Keratinocyte (primary cell): Measurements from ENCODE around the gene STX5. TPM values are rescaled to one million over a fixed set of nuclear protein-coding genes. Genes with fewer than 3 reads are reported as not detected.

ENCODE experiments used
- DNase-seq: peaks from one replicate; pipeline ENCODE4 v3.0.0-alpha.2; 2011; ENCODE audit warnings: low read depth, missing footprints, low spot score
- FAIRE-seq: peaks from 2 replicates; lab custom pipeline; 2011; peaks lifted over from hg19 to GRCh38; lab: Jason Lieb, UNC
- H2AFZ ChIP-seq: 2 replicates; pipeline ENCODE4 v1.6.0; 2012; ENCODE audit warnings: low read length, control low read depth, inconsistent platforms; ENCODE audit not compliant: control insufficient read depth
- H3K27ac ChIP-seq: 2 replicates; pipeline ENCODE4 v1.5.1; 2011; ENCODE audit warnings: low read length; ENCODE audit not compliant: control insufficient read depth, insufficient read depth
- H3K27me3 ChIP-seq: 3 replicates; pipeline ENCODE4 v1.6.0; 2011; ENCODE audit warnings: low read length; ENCODE audit not compliant: control insufficient read depth, insufficient read depth; ENCODE audit errors: extremely low read depth
- H3K36me3 ChIP-seq, 2 experiments: 2 replicates in 1 of 2; 3 replicates in 1 of 2; pipeline ENCODE4 v1.5.1; 2011; ENCODE audit warnings: low read length in 2 of 2, mild to moderate bottlenecking in 1 of 2; ENCODE audit not compliant: control insufficient read depth in 2 of 2, insufficient read depth in 2 of 2; ENCODE audit errors: extremely low read depth in 1 of 2
- H3K4me1 ChIP-seq: 3 replicates; pipeline ENCODE4 v1.5.1; 2011; ENCODE audit warnings: low read length; ENCODE audit not compliant: control insufficient read depth, insufficient read depth; ENCODE audit errors: extremely low read depth
- H3K4me2 ChIP-seq: 3 replicates; pipeline ENCODE4 v1.6.0; 2011; ENCODE audit warnings: low read depth, low read length; ENCODE audit not compliant: control insufficient read depth, insufficient read depth; ENCODE audit errors: extremely low read depth
- H3K4me3 ChIP-seq, 3 experiments: fragments of 200-600 bp in 1 of 3; sonication (generic) in 1 of 3; 2 replicates in 2 of 3; 3 replicates in 1 of 3; pipeline ENCODE4 v1.5.1; 2011 to 2016; ENCODE audit warnings: low read length in 3 of 3, mild to moderate bottlenecking in 3 of 3, control low read depth in 2 of 3, inconsistent platforms in 1 of 3, low read depth in 1 of 3, mixed read lengths in 1 of 3, mixed run types in 1 of 3, moderate library complexity in 1 of 3; ENCODE audit not compliant: control insufficient read depth in 2 of 3, insufficient read depth in 2 of 3; ENCODE audit errors: extremely low read depth in 1 of 3
- H3K79me2 ChIP-seq: 2 replicates; pipeline ENCODE4 v1.6.0; 2012; ENCODE audit warnings: low read length; ENCODE audit not compliant: control insufficient read depth, insufficient read depth
- H3K9ac ChIP-seq: 3 replicates; pipeline ENCODE4 v1.6.0; 2011; ENCODE audit warnings: low read length; ENCODE audit not compliant: control insufficient read depth, insufficient read depth; ENCODE audit errors: extremely low read depth
- H3K9me1 ChIP-seq: 3 replicates; pipeline ENCODE4 v1.6.0; 2011; ENCODE audit warnings: low read length; ENCODE audit not compliant: control insufficient read depth, insufficient read depth; ENCODE audit errors: extremely low read depth
- H3K9me3 ChIP-seq: 2 replicates; pipeline ENCODE4 v1.5.1; 2012; ENCODE audit warnings: low read depth, low read length; ENCODE audit not compliant: control insufficient read depth
- H4K20me1 ChIP-seq: 3 replicates; pipeline ENCODE4 v1.6.0; 2011; ENCODE audit warnings: low read length; ENCODE audit not compliant: control insufficient read depth, insufficient read depth; ENCODE audit errors: extremely low read depth
- EZH2 ChIP-seq: IDR thresholded peaks from one replicate; pipeline ENCODE4 v1.6.1; 2012; ENCODE audit warnings: inconsistent platforms, mild to moderate bottlenecking, low read length, moderate library complexity
- dilution Hi-C: fragments of 300-500 bp; cut with MboI; formaldehyde crosslinking; loops from one replicate; pipeline ENCODE4 v1.7.0; 2020; ENCODE audit warnings: low sequenced_read_pairs; ENCODE audit not compliant: extremely low pct_ligation_motif_present
- polyA plus RNA-seq, 5 experiments: library from polyadenylated mRNA; depleted of rRNA in 3 of 5; stranded (reverse) in 3 of 5; stranded (forward) in 1 of 5; unstranded in 1 of 5; fragments of >200 nt; gene quantifications; 1 replicate in 1 of 5; 2 replicates in 3 of 5; 3 replicates in 1 of 5; pipeline versions ENCODE4 v1.2.1 to v1.2.3, GENCODE V29; 2011 to 2012; ENCODE audit warnings: missing spikeins in 2 of 5, low read depth in 1 of 5, low replicate concordance in 1 of 5
- TF ChIP-seq, protein P1 (sequence below), 3 experiments: IDR thresholded peaks in 1 of 3; conservative IDR thresholded peaks in 1 of 3; optimal IDR thresholded peaks in 1 of 3; 2 replicates in 2 of 3; 3 replicates in 1 of 3; pipeline versions ENCODE3 to v1.5.1; 2011; ENCODE audit warnings: low read length in 3 of 3, mild to moderate bottlenecking in 3 of 3, moderate library complexity in 2 of 3, control low read depth in 1 of 3, inconsistent platforms in 1 of 3; ENCODE audit not compliant: insufficient read depth in 2 of 3; ENCODE audit errors: extremely low read depth in 1 of 3

The STX5 gene
- polyA plus RNA-seq, 1 donor (not counting 4 experiments of a cell fraction or from before 2014, with no cell fraction given), result 20.4 TPM

GRCh38 chr11:62816557-62816956 lies 15.3 kb downstream of the STX5 start:
- no peak overlapping the region for H3K27ac ChIP-seq
- H3K4me3 ChIP-seq, result no peak overlapping the region
- H4K20me1 ChIP-seq, result no peaks in the 10 kb centered on the region
- no peaks in the 10 kb centered on the region for H3K27me3 ChIP-seq
- TF ChIP-seq EZH2, result no peak
- TF ChIP-seq, protein P1, sequence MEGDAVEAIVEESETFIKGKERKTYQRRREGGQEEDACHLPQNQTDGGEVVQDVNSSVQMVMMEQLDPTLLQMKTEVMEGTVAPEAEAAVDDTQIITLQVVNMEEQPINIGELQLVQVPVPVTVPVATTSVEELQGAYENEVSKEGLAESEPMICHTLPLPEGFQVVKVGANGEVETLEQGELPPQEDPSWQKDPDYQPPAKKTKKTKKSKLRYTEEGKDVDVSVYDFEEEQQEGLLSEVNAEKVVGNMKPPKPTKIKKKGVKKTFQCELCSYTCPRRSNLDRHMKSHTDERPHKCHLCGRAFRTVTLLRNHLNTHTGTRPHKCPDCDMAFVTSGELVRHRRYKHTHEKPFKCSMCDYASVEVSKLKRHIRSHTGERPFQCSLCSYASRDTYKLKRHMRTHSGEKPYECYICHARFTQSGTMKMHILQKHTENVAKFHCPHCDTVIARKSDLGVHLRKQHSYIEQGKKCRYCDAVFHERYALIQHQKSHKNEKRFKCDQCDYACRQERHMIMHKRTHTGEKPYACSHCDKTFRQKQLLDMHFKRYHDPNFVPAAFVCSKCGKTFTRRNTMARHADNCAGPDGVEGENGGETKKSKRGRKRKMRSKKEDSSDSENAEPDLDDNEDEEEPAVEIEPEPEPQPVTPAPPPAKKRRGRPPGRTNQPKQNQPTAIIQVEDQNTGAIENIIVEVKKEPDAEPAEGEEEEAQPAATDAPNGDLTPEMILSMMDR (optimal IDR thresholded peaks at IDR 0.05 in 1 of 3, IDR thresholded peaks at IDR 0.05 in 1 of 3, conservative IDR thresholded peaks at IDR 0.05 in 1 of 3; ENCODE audit: extremely low read depth in 1 of 3, insufficient read depth in 2 of 3, low read length in 3 of 3), result no peak
- no peaks in the 10 kb centered on the region for H3K79me2 ChIP-seq
- no peak for FAIRE-seq
- dilution Hi-C loops, result no loop called here
- H3K4me2 ChIP-seq, result no peak overlapping the region
- H3K9me1 ChIP-seq, result no peaks in the 10 kb centered on the region
- no peaks in the 10 kb centered on the region for H3K4me1 ChIP-seq
- H2AFZ ChIP-seq, result no peak overlapping the region
- no peak for DNase-seq
- H3K9me3 ChIP-seq, result no peaks in the 10 kb centered on the region
- peaks cover 2 to 7% of the 10 kb centered on the region in 2 experiments for H3K36me3 ChIP-seq
- H3K9ac ChIP-seq, result no peak overlapping the region

DNA sequence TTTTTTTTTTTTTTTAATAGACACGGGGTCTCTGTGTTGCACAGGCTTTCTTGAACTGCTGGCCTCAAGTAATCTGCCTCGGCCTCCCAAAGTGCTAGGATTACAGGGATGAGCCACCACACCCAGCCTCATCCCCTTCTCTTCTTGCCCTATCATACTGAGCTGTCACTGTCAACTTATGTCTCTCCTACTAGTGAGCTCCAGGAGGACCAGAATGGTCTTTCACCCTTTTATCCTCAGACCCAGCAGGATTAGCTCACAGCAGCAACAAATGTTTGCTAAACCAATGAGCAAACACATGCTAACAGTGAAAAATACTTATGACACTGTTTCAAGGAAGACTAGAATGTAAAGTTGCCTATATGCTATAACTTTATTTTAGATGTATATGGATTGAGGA lies 20.2 kb downstream of the STX5 start:
- Histone ChIP-seq H3K4me2 (no peak overlapping the region), H3K36me3 (peaks cover 2 to 4% of the 10 kb centered on the region in 2 experiments), H3K9me1 (no peaks in the 10 kb centered on the region), H4K20me1 (no peaks in the 10 kb centered on the region), H3K79me2 (no peaks in the 10 kb centered on the region), H2AFZ (no peak overlapping the region), H3K4me3 (no peak overlapping the region), H3K27ac (no peak overlapping the region), H3K9me3 (no peaks in the 10 kb centered on the region), H3K4me1 (peaks cover 3% of the 10 kb centered on the region), H3K9ac (no peak overlapping the region), H3K27me3 (no peaks in the 10 kb centered on the region)
- TF ChIP-seq, protein P1 (optimal IDR thresholded peaks at IDR 0.05 in 1 of 3, IDR thresholded peaks at IDR 0.05 in 1 of 3, conservative IDR thresholded peaks at IDR 0.05 in 1 of 3; ENCODE audit: extremely low read depth in 1 of 3, insufficient read depth in 2 of 3, low read length in 3 of 3), result no peak
- no peak for TF ChIP-seq EZH2
- no peak for DNase-seq
- dilution Hi-C loops, result no loop called here
- no peak for FAIRE-seq
